Astrocyte (in vitro differentiated cells and primary cell): ENCODE data around the gene FER1L5. TPM values are rescaled to one million over a fixed set of nuclear protein-coding genes. Genes with fewer than 3 reads are reported as not detected.

ENCODE experiments used
- DNase-seq: peaks from one replicate; pipeline ENCODE4 v3.0.0-alpha.2; 2010; ENCODE audit warnings: low read depth
- FAIRE-seq: peaks from 2 replicates; lab custom pipeline; 2011; peaks lifted over from hg19 to GRCh38; lab: Jason Lieb, UNC
- H2AFZ ChIP-seq: 2 replicates; pipeline ENCODE4 v1.6.0; 2012; ENCODE audit warnings: low read depth, low read length, inconsistent platforms
- H3K27ac ChIP-seq: 2 replicates; pipeline ENCODE4 v1.5.1; 2011; ENCODE audit warnings: low read depth, low read length, inconsistent platforms
- H3K27me3 ChIP-seq: 2 replicates; pipeline ENCODE4 v1.6.0; 2011; ENCODE audit warnings: low read length, inconsistent platforms; ENCODE audit not compliant: insufficient read depth
- H3K36me3 ChIP-seq: 2 replicates; pipeline ENCODE4 v1.5.1; 2011; ENCODE audit warnings: low read length, inconsistent platforms; ENCODE audit not compliant: insufficient read depth
- H3K4me1 ChIP-seq: 2 replicates; pipeline ENCODE4 v1.5.1; 2011; ENCODE audit warnings: low read length, inconsistent platforms; ENCODE audit not compliant: insufficient read depth
- H3K4me2 ChIP-seq: 2 replicates; pipeline ENCODE4 v1.6.0; 2012; ENCODE audit warnings: low read length, inconsistent platforms
- H3K4me3 ChIP-seq: 2 replicates; pipeline ENCODE4 v1.5.1; 2011; ENCODE audit warnings: low read depth, mild to moderate bottlenecking, low read length, inconsistent platforms; ENCODE audit not compliant: insufficient read depth
- H3K79me2 ChIP-seq: 2 replicates; pipeline ENCODE4 v1.6.0; 2012; ENCODE audit warnings: mild to moderate bottlenecking, low read length, inconsistent platforms; ENCODE audit not compliant: insufficient read depth
- H3K9ac ChIP-seq: 2 replicates; pipeline ENCODE4 v1.6.0; 2012; ENCODE audit warnings: mild to moderate bottlenecking, low read length, inconsistent platforms
- H3K9me3 ChIP-seq: 2 replicates; pipeline ENCODE4 v1.5.1; 2012; ENCODE audit warnings: low read depth, mild to moderate bottlenecking, low read length, inconsistent platforms; ENCODE audit not compliant: insufficient read depth
- H4K20me1 ChIP-seq: 2 replicates; pipeline ENCODE4 v1.6.0; 2012; ENCODE audit warnings: low read length, inconsistent platforms; ENCODE audit not compliant: insufficient read depth
- H3K27ac Mint-ChIP-seq: one replicate; pipeline ENCODE4 v1.8.0; 2021; ENCODE audit warnings: mild to moderate bottlenecking, mixed read lengths; ENCODE audit not compliant: unreplicated experiment
- H3K27me3 Mint-ChIP-seq: one replicate; pipeline ENCODE4 v1.8.0; 2021; ENCODE audit warnings: low read depth, mixed read lengths; ENCODE audit not compliant: unreplicated experiment
- H3K36me3 Mint-ChIP-seq: one replicate; pipeline ENCODE4 v1.8.0; 2021; ENCODE audit warnings: low read depth, mixed read lengths; ENCODE audit not compliant: unreplicated experiment
- H3K4me1 Mint-ChIP-seq: one replicate; pipeline ENCODE4 v1.8.0; 2021; ENCODE audit warnings: low read depth, mixed read lengths; ENCODE audit not compliant: unreplicated experiment
- H3K4me3 Mint-ChIP-seq: one replicate; pipeline ENCODE4 v1.8.0; 2021; ENCODE audit warnings: mild to moderate bottlenecking, moderate library complexity, mixed read lengths; ENCODE audit not compliant: unreplicated experiment
- H3K9me3 Mint-ChIP-seq: one replicate; pipeline ENCODE4 v1.8.0; 2021; ENCODE audit warnings: mild to moderate bottlenecking, mixed read lengths; ENCODE audit not compliant: unreplicated experiment
- CTCF ChIP-seq: IDR thresholded peaks from 2 replicates; pipeline ENCODE4 v1.5.1; 2011; ENCODE audit warnings: low read depth, mild to moderate bottlenecking, inconsistent platforms, low read length, moderate library complexity; ENCODE audit not compliant: insufficient read depth
- EZH2 ChIP-seq: IDR thresholded peaks from 2 replicates; pipeline ENCODE4 v1.6.1; 2012; ENCODE audit warnings: mild to moderate bottlenecking, low read length, inconsistent platforms; ENCODE audit not compliant: insufficient read depth
- total RNA-seq: library from RNA; stranded (reverse); gene quantifications from 2 replicates; pipeline ENCODE4 v1.2.1, GENCODE V29; 2021

FER1L5 gene
- total RNA-seq, 1 donor from 2014 or later, result 0.16 TPM

GRCh38 chr2:96647681-96648080, 5.1 kb downstream of the FER1L5 start:
- Mint-ChIP-seq H3K27ac (no peak overlapping the region), H3K4me3 (no peak overlapping the region), H3K4me1 (no peaks in the 10 kb centered on the region), H3K36me3 (peaks cover 3% of the 10 kb centered on the region), H3K9me3 (peaks cover 8% of the 10 kb centered on the region), H3K27me3 (peaks cover 12% of the 10 kb centered on the region)
- DNase-seq (no peak), FAIRE-seq (no peak)
- H3K4me2 ChIP-seq, result no peak overlapping the region
- H3K36me3 ChIP-seq, result no peaks in the 10 kb centered on the region
- TF ChIP-seq CTCF, result no peak
- H3K4me1 ChIP-seq, result peaks cover 4% of the 10 kb centered on the region
- H3K9me3 ChIP-seq, result no peaks in the 10 kb centered on the region
- no peak overlapping the region for H3K9ac ChIP-seq
- no peak overlapping the region for H3K4me3 ChIP-seq
- H4K20me1 ChIP-seq, result no peaks in the 10 kb centered on the region
- H3K27ac ChIP-seq, result no peak overlapping the region
- H3K27me3 ChIP-seq, result no peaks in the 10 kb centered on the region
- H3K79me2 ChIP-seq, result no peaks in the 10 kb centered on the region
- no peak overlapping the region for H2AFZ ChIP-seq

GRCh38 chr2:96648306-96648930, 5.9 kb downstream of the FER1L5 start:
- H3K9me3 Mint-ChIP-seq, result peaks cover 8% of the 10 kb centered on the region
- no peak overlapping the region for H2AFZ ChIP-seq
- no peaks in the 10 kb centered on the region for H4K20me1 ChIP-seq
- H3K27ac Mint-ChIP-seq, result no peak overlapping the region
- no peaks in the 10 kb centered on the region for H3K4me1 ChIP-seq
- no peak for DNase-seq
- no peaks in the 10 kb centered on the region for H3K9me3 ChIP-seq
- no peak for TF ChIP-seq EZH2
- TF ChIP-seq CTCF, result no peak
- no peak overlapping the region for H3K4me3 ChIP-seq
- peaks cover 12% of the 10 kb centered on the region for H3K27me3 Mint-ChIP-seq
- H3K27ac ChIP-seq, result no peak overlapping the region
- H3K9ac ChIP-seq, result no peak overlapping the region
- no peaks in the 10 kb centered on the region for H3K36me3 ChIP-seq
- H3K36me3 Mint-ChIP-seq, result peaks cover 3% of the 10 kb centered on the region
- FAIRE-seq, result no peak
- no peaks in the 10 kb centered on the region for H3K27me3 ChIP-seq
- H3K79me2 ChIP-seq, result no peaks in the 10 kb centered on the region
- no peak overlapping the region for H3K4me2 ChIP-seq
- H3K4me3 Mint-ChIP-seq, result no peak overlapping the region
- no peaks in the 10 kb centered on the region for H3K4me1 Mint-ChIP-seq

- H3K36me3 ChIP-seq, result no peaks in the 10 kb centered on the region
- no peaks in the 10 kb centered on the region for H4K20me1 ChIP-seq
- no peak for TF ChIP-seq EZH2
- no peak for TF ChIP-seq CTCF
- H3K9me3 ChIP-seq, result no peaks in the 10 kb centered on the region
- H3K4me2 ChIP-seq, result no peak overlapping the region
- peaks cover 3% of the 10 kb centered on the region for H3K36me3 Mint-ChIP-seq
- H3K27me3 Mint-ChIP-seq, result peaks cover 12% of the 10 kb centered on the region
- H3K9ac ChIP-seq, result no peak overlapping the region
- DNase-seq (no peak), FAIRE-seq (no peak)
- peaks cover 8% of the 10 kb centered on the region for H3K9me3 Mint-ChIP-seq
- H3K27ac ChIP-seq, result no peak overlapping the region
- H3K79me2 ChIP-seq, result no peaks in the 10 kb centered on the region
- no peak overlapping the region for H2AFZ ChIP-seq
- H3K4me1 ChIP-seq, result no peaks in the 10 kb centered on the region
- no peak overlapping the region for H3K27ac Mint-ChIP-seq
- no peaks in the 10 kb centered on the region for H3K4me1 Mint-ChIP-seq
- no peak overlapping the region for H3K4me3 ChIP-seq
- H3K27me3 ChIP-seq, result no peaks in the 10 kb centered on the region
- no peak overlapping the region for H3K4me3 Mint-ChIP-seq
These were observed 6.8 kb downstream of the FER1L5 start for GRCh38 chr2:96649342-96649741.
